ENCODE measurements around the gene CSNK1A1.
A peak's percentile ranks its signal among the peaks of the same experiment; 100 is the strongest.
"Not testable (repeated sequence)": the region's sequence is repeated elsewhere in the genome, so short reads cannot be mapped to it uniquely, and the experiment has no call there.

CSNK1A1 gene

GRCh38 chr5:149551227-149552037 lies at the start of gene CSNK1A1:
CSNK1A1 (minus strand) TSS chr5:149551439; CDS start chr5:149550964, 475 bp downstream.
- POLR2A ChIA-PET: interaction anchor here (0.6 to 0.9 kb wide), 2 partner anchors 11 to 33 kb away, joined by 3 to 6 read pairs; no protein-coding TSS in a partner anchor
- peak; percentile 69 for TF ChIP-seq CTCF (IDR thresholded peaks at IDR 0.05; ENCODE audit: control extremely low read depth, extremely low read depth, low read depth, missing control alignments)
- peak; percentile 100 for DNase-seq (ENCODE audit: extremely low spot score)
- CTCF ChIA-PET: interaction anchor here (0.6 to 2.9 kb wide), 33 partner anchors 8 to 439 kb away, joined by 3 to 14 read pairs (median 4); partner anchors contain the start of genes GRPEL2 and PCYOX1L

GRCh38 chr5:149600932-149601331 lies 49.7 kb upstream of the CSNK1A1 start:
- no peak for DNase-seq (ENCODE audit: extremely low spot score)
- CTCF ChIA-PET: interaction anchor here (1.0 to 2.3 kb wide), 4 partner anchors 9 to 36 kb away, joined by 3 to 12 read pairs (median 5); no protein-coding TSS in a partner anchor
- POLR2A ChIA-PET: no interaction called here
- TF ChIP-seq CTCF (IDR thresholded peaks at IDR 0.05; ENCODE audit: control extremely low read depth, extremely low read depth, low read depth, missing control alignments): no peak

- TF ChIP-seq CTCF (IDR thresholded peaks at IDR 0.05; ENCODE audit: control extremely low read depth, extremely low read depth, low read depth, missing control alignments): no peak
- no peak for DNase-seq (ENCODE audit: extremely low spot score)
- ChIA-PET POLR2A (no interaction called here), CTCF (interaction anchor here (2.3 kb wide), 1 partner anchor 19 kb away, joined by 9 read pairs; no protein-coding TSS in a partner anchor)
Measured at GRCh38 chr5:149599375-149599774, 48.1 kb upstream of the CSNK1A1 start.

- CTCF ChIA-PET: interaction anchor here (2.3 kb wide), 1 partner anchor 19 kb away, joined by 9 read pairs; no protein-coding TSS in a partner anchor
- no peak for TF ChIP-seq CTCF (IDR thresholded peaks at IDR 0.05; ENCODE audit: control extremely low read depth, extremely low read depth, low read depth, missing control alignments)
- POLR2A ChIA-PET: no interaction called here
- no peak for DNase-seq (ENCODE audit: extremely low spot score)
Measured at GRCh38 chr5:149598966-149599365, 47.7 kb upstream of the CSNK1A1 start.

GRCh38 chr5:149598234-149598633 lies 47.0 kb upstream of the CSNK1A1 start:
- CTCF ChIA-PET: interaction anchor here (2.3 kb wide), 1 partner anchor 20 kb away, joined by 9 read pairs; no protein-coding TSS in a partner anchor
- POLR2A ChIA-PET; DNase-seq (ENCODE audit: extremely low spot score): not testable (repeated sequence)

GRCh38 chr5:149597618-149598017 lies 46.4 kb upstream of the CSNK1A1 start:
- no peak for DNase-seq (ENCODE audit: extremely low spot score)
- ChIA-PET CTCF (interaction anchor here (2.3 kb wide), 1 partner anchor 20 kb away, joined by 9 read pairs; no protein-coding TSS in a partner anchor), POLR2A (no interaction called here)
- no peak for TF ChIP-seq CTCF (IDR thresholded peaks at IDR 0.05; ENCODE audit: control extremely low read depth, extremely low read depth, low read depth, missing control alignments)

GRCh38 chr5:149596712-149597111 lies 45.5 kb upstream of the CSNK1A1 start:
- CTCF ChIA-PET: interaction anchor here (1.8 to 1.9 kb wide), 2 partner anchors 12 to 22 kb away, joined by 4 to 6 read pairs; no protein-coding TSS in a partner anchor
- DNase-seq (ENCODE audit: extremely low spot score): no peak
- POLR2A ChIA-PET: no interaction called here
- TF ChIP-seq CTCF (IDR thresholded peaks at IDR 0.05; ENCODE audit: control extremely low read depth, extremely low read depth, low read depth, missing control alignments): no peak

GRCh38 chr5:149595105-149595504 lies 43.9 kb upstream of the CSNK1A1 start:
- POLR2A ChIA-PET: not testable (repeated sequence)

More at GRCh38 chr5:149595105-149595504, 43.9 kb upstream of the CSNK1A1 start:
- DNase-seq (ENCODE audit: extremely low spot score): not testable (repeated sequence)
- CTCF ChIA-PET: interaction anchor here (0.9 to 1.9 kb wide), 5 partner anchors 8 to 152 kb away, joined by 3 to 6 read pairs (median 4); no protein-coding TSS in a partner anchor

Data from GM10248 (cell line).